ENCODE results near the gene RERE.

RERE gene

DNA sequence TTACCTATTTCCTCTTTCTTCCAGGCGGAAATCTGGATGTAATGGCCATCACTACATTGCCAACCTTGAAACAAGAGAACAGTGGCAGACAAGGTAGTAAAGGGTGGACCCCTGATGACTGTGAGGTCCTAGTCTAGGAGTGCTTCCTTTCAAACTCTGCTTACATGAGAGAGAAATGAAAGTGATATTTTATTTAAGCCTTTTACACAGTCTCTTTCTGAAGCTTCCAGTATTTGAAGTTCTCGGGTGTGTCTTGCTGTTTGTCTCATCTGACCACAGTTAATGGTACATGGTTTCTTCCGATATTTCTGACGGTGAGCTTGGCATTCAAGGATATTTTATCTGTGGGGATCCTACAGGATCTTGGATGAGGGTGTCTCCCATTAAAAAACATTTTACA lies 284.3 kb downstream of the RERE start:
- ChIA-PET CTCF (interaction anchor here (0.6 to 0.7 kb wide), 2 partner anchors 10 to 168 kb away, joined by 3 to 6 read pairs; no protein-coding TSS in a partner anchor), POLR2A (no interaction called here)
- H3K36me3 ChIP-seq (ENCODE audit: control insufficient read depth in 2 of 2, insufficient read depth in 1 of 2, low read length in 2 of 2) = peaks cover 0 to 10% of the 10 kb centered on the region in 2 experiments; a peak in 2 of 3 replicates
- H3K9me3 ChIP-seq (ENCODE audit: control insufficient read depth, insufficient read depth, low read depth, low read length) = no peaks in the 10 kb centered on the region
- no peaks in the 10 kb centered on the region for H3K4me1 ChIP-seq (ENCODE audit: control insufficient read depth, insufficient read depth, low read length)
- H3K27ac ChIP-seq (ENCODE audit: extremely low read depth, low read depth, low read length) = no peak overlapping the region
- TF ChIP-seq ZNF146 (tag by site-specific recombination; IDR thresholded peaks at IDR 0.05) (no peak), ZNF785 (tag by site-specific recombination; IDR thresholded peaks at IDR 0.05) (no peak), ZBTB26 (tag by site-specific recombination; optimal IDR thresholded peaks at IDR 0.05) (no peak), ZNF416 (tag by site-specific recombination; IDR thresholded peaks at IDR 0.05) (no peak), BCL6B (tag by site-specific recombination; IDR thresholded peaks at IDR 0.05) (no peak), ZBTB7A (tag by site-specific recombination; IDR thresholded peaks at IDR 0.05; ENCODE audit: low read depth) (no peak), ZNF404 (tag by site-specific recombination; IDR thresholded peaks at IDR 0.05) (no peak), GLIS2 (tag by site-specific recombination; IDR thresholded peaks at IDR 0.05) (no peak), ZNF148 (tag by site-specific recombination; IDR thresholded peaks at IDR 0.05; ENCODE audit: borderline replicate concordance) (no peak), KLF1 (tag by site-specific recombination; IDR thresholded peaks at IDR 0.05) (no peak), ZNF16 (tag by site-specific recombination; IDR thresholded peaks at IDR 0.05; ENCODE audit: low read depth) (no peak), KLF8 (tag by site-specific recombination; IDR thresholded peaks at IDR 0.05) (no peak), ZNF548 (tag by site-specific recombination; IDR thresholded peaks at IDR 0.05) (no peak), ZNF560 (tag by site-specific recombination; IDR thresholded peaks at IDR 0.05; ENCODE audit: borderline replicate concordance) (no peak), ZNF37A (tag by site-specific recombination; IDR thresholded peaks at IDR 0.05) (no peak), OVOL3 (tag by site-specific recombination; IDR thresholded peaks at IDR 0.05) (no peak), YY1 (tag by site-specific recombination; IDR thresholded peaks at IDR 0.05) (no peak), MYNN (tag by site-specific recombination; IDR thresholded peaks at IDR 0.05; ENCODE audit: borderline replicate concordance) (no peak)
- TF ChIP-seq, protein P1, sequence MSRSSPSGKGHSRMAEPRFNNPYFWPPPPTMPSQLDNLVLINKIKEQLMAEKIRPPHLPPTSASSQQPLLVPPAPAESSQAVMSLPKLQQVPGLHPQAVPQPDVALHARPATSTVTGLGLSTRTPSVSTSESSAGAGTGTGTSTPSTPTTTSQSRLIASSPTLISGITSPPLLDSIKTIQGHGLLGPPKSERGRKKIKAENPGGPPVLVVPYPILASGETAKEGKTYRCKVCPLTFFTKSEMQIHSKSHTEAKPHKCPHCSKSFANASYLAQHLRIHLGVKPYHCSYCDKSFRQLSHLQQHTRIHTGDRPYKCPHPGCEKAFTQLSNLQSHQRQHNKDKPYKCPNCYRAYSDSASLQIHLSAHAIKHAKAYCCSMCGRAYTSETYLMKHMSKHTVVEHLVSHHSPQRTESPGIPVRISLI (tag by site-specific recombination; IDR thresholded peaks at IDR 0.05) = no peak
- H3K4me3 ChIP-seq (ENCODE audit: low read depth, low read length) = no peak overlapping the region

GRCh38 chr1:8529901-8530300 lies 287.5 kb downstream of the RERE start:
- ChIA-PET POLR2A (no interaction called here), CTCF (no interaction called here)
- no peak overlapping the region for H3K27ac ChIP-seq (ENCODE audit: extremely low read depth, low read depth, low read length)
- peaks cover 0 to 10% of the 10 kb centered on the region in 2 experiments; a peak in 2 of 3 replicates for H3K36me3 ChIP-seq (ENCODE audit: control insufficient read depth in 2 of 2, insufficient read depth in 1 of 2, low read length in 2 of 2)
- no peaks in the 10 kb centered on the region for H3K4me1 ChIP-seq (ENCODE audit: control insufficient read depth, insufficient read depth, low read length)
- no peak overlapping the region for H3K4me3 ChIP-seq (ENCODE audit: low read depth, low read length)
- no peaks in the 10 kb centered on the region for H3K9me3 ChIP-seq (ENCODE audit: control insufficient read depth, insufficient read depth, low read depth, low read length)
- TF ChIP-seq ZNF488 (tag by site-specific recombination; IDR thresholded peaks at IDR 0.05) = no peak
- TF ChIP-seq SALL2 (tag by site-specific recombination; IDR thresholded peaks at IDR 0.05; ENCODE audit: borderline replicate concordance) = no peak
- TF ChIP-seq ZNF138 (tag by site-specific recombination; IDR thresholded peaks at IDR 0.05; ENCODE audit: borderline replicate concordance) = no peak
- no peak for TF ChIP-seq GLIS2 (tag by site-specific recombination; IDR thresholded peaks at IDR 0.05)
- TF ChIP-seq ZNF341 (tag by site-specific recombination; IDR thresholded peaks at IDR 0.05; ENCODE audit: low read depth) = no peak
- no peak for TF ChIP-seq ZNF174 (tag by site-specific recombination; IDR thresholded peaks at IDR 0.05)
- TF ChIP-seq HOXC10 (CRISPR knock-in tag; IDR thresholded peaks at IDR 0.05) = no peak
- no peak for TF ChIP-seq ZNF19 (tag by site-specific recombination; IDR thresholded peaks at IDR 0.05; ENCODE audit: low read depth)

All from HEK293 (cell line).